GM11168 (cell line): Measurements from ENCODE around the gene GAS6.

ENCODE experiments used
- in situ Hi-C: fragments of 300-500 bp; cut with MboI; formaldehyde crosslinking; loops from one replicate; pipeline ENCODE4 v1.12.0; 2022; ENCODE audit warnings: low sequenced_read_pairs; ENCODE audit not compliant: unreplicated experiment

The GAS6 gene

GRCh38 chr13:113888701-113889330 lies 24.9 kb upstream of the GAS6 start:
- in situ Hi-C loops = no loop called here

GRCh38 chr13:113887700-113888201 lies 23.9 kb upstream of the GAS6 start:
- in situ Hi-C loops = no loop called here

- in situ Hi-C loops = no loop called here
Observed at GRCh38 chr13:113886561-113887112, 22.8 kb upstream of the GAS6 start.

- in situ Hi-C loops = no loop called here
Observed at GRCh38 chr13:113884821-113885220, 20.9 kb upstream of the GAS6 start.

- in situ Hi-C loops = no loop called here
Observed at GRCh38 chr13:113883921-113884804, 20.3 kb upstream of the GAS6 start.

GRCh38 chr13:113883314-113883811 lies 19.5 kb upstream of the GAS6 start:
- in situ Hi-C loops = no loop called here

GRCh38 chr13:113882716-113883115 lies 18.8 kb upstream of the GAS6 start:
- in situ Hi-C loops = no loop called here

GRCh38 chr13:113882267-113882630 lies 18.4 kb upstream of the GAS6 start:
- in situ Hi-C loops = no loop called here

- in situ Hi-C loops = no loop called here
Observed at GRCh38 chr13:113881614-113882266, 17.9 kb upstream of the GAS6 start.

GRCh38 chr13:113880651-113881611 lies 17.1 kb upstream of the GAS6 start:
- in situ Hi-C loops = no loop called here

GRCh38 chr13:113879494-113880360 lies 15.9 kb upstream of the GAS6 start:
- in situ Hi-C loops = no loop called here

- in situ Hi-C loops = no loop called here
Observed at GRCh38 chr13:113879017-113879416, 15.1 kb upstream of the GAS6 start.

- in situ Hi-C loops = no loop called here
Observed at GRCh38 chr13:113877149-113877990, 13.5 kb upstream of the GAS6 start.

GRCh38 chr13:113876346-113877148 lies 12.7 kb upstream of the GAS6 start:
- in situ Hi-C loops = no loop called here

- in situ Hi-C loops = no loop called here
Observed at GRCh38 chr13:113875837-113876281, 12.0 kb upstream of the GAS6 start.

GRCh38 chr13:113875429-113875815 lies 11.5 kb upstream of the GAS6 start:
- in situ Hi-C loops = no loop called here
